Measurements from ENCODE around the gene ACADL. TPM values are rescaled to one million over a fixed set of nuclear protein-coding genes. Genes with fewer than 3 reads are reported as not detected.

ACADL gene
- polyA plus RNA-seq, 1 donor from 2014 or later, result not detected

DNA sequence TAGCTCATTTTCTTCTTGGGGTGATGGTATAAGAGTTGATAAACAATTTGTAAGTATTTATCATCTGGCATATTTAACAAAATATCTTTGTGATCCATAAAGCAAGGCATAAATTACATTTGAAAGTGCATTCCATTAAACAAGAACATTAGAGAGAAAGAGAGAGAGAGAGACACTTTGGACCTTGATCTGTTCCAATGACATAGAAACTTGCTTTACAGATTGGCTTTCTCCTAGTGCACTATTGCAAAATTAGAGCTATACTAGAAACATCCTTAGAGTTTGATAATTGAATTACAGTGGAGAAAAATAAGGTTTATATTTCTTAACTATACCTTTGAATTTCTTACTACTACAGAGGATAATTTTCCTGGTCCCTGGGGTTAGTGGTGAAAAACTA lies 5.7 kb upstream of the ACADL start:
- H4K20me1 ChIP-seq (ENCODE audit: insufficient read depth), result no peaks in the 10 kb centered on the region
- H3F3A ChIP-seq (ENCODE audit: insufficient read depth, low read length, poor library complexity, severe bottlenecking), result no peaks in the 10 kb centered on the region
- no peaks in the 10 kb centered on the region for H3K79me2 ChIP-seq (replicated peaks; ENCODE audit: insufficient read depth, low read length)
- TF ChIP-seq, protein P1, sequence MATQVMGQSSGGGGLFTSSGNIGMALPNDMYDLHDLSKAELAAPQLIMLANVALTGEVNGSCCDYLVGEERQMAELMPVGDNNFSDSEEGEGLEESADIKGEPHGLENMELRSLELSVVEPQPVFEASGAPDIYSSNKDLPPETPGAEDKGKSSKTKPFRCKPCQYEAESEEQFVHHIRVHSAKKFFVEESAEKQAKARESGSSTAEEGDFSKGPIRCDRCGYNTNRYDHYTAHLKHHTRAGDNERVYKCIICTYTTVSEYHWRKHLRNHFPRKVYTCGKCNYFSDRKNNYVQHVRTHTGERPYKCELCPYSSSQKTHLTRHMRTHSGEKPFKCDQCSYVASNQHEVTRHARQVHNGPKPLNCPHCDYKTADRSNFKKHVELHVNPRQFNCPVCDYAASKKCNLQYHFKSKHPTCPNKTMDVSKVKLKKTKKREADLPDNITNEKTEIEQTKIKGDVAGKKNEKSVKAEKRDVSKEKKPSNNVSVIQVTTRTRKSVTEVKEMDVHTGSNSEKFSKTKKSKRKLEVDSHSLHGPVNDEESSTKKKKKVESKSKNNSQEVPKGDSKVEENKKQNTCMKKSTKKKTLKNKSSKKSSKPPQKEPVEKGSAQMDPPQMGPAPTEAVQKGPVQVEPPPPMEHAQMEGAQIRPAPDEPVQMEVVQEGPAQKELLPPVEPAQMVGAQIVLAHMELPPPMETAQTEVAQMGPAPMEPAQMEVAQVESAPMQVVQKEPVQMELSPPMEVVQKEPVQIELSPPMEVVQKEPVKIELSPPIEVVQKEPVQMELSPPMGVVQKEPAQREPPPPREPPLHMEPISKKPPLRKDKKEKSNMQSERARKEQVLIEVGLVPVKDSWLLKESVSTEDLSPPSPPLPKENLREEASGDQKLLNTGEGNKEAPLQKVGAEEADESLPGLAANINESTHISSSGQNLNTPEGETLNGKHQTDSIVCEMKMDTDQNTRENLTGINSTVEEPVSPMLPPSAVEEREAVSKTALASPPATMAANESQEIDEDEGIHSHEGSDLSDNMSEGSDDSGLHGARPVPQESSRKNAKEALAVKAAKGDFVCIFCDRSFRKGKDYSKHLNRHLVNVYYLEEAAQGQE (IDR thresholded peaks at IDR 0.05; ENCODE audit: borderline replicate concordance), result no peak
- TF ChIP-seq RAD21 (conservative IDR thresholded peaks at IDR 0.05) (no peak), EP300 (conservative IDR thresholded peaks at IDR 0.05; ENCODE audit: poor library complexity, severe bottlenecking) (no peak), POLR2AphosphoS5 (IDR thresholded peaks at IDR 0.05) (no peak), SMC3 (conservative IDR thresholded peaks at IDR 0.05; ENCODE audit: poor library complexity) (no peak), MXI1 (conservative IDR thresholded peaks at IDR 0.05; ENCODE audit: poor library complexity, severe bottlenecking) (no peak), TAF1 (IDR thresholded peaks at IDR 0.05; ENCODE audit: low read depth) (no peak), EZH2 (IDR thresholded peaks at IDR 0.05; ENCODE audit: borderline replicate concordance, insufficient read depth, low read length, poor library complexity, severe bottlenecking) (no peak)
- TF ChIP-seq, protein P2, sequence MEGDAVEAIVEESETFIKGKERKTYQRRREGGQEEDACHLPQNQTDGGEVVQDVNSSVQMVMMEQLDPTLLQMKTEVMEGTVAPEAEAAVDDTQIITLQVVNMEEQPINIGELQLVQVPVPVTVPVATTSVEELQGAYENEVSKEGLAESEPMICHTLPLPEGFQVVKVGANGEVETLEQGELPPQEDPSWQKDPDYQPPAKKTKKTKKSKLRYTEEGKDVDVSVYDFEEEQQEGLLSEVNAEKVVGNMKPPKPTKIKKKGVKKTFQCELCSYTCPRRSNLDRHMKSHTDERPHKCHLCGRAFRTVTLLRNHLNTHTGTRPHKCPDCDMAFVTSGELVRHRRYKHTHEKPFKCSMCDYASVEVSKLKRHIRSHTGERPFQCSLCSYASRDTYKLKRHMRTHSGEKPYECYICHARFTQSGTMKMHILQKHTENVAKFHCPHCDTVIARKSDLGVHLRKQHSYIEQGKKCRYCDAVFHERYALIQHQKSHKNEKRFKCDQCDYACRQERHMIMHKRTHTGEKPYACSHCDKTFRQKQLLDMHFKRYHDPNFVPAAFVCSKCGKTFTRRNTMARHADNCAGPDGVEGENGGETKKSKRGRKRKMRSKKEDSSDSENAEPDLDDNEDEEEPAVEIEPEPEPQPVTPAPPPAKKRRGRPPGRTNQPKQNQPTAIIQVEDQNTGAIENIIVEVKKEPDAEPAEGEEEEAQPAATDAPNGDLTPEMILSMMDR (IDR thresholded peaks at IDR 0.05; ENCODE audit: poor library complexity, severe bottlenecking), result no peak
- H2AFZ ChIP-seq (ENCODE audit: low read depth, low read length), result no peak overlapping the region
- H3K9me2 ChIP-seq (ENCODE audit: insufficient read depth, low read length), result no peaks in the 10 kb centered on the region
- no peak overlapping the region for H3K9ac ChIP-seq (ENCODE audit: low read length)
- no peak overlapping the region for H3K4me2 ChIP-seq (ENCODE audit: low read length)
- no peaks in the 10 kb centered on the region for H3K36me3 ChIP-seq (ENCODE audit: insufficient read depth, low read length)
- peaks cover 8% of the 10 kb centered on the region for H3K27me3 ChIP-seq (ENCODE audit: insufficient read depth, low read depth, low read length)
- H3K27ac ChIP-seq (ENCODE audit: low read length), result no peak overlapping the region
- H3K4me3 ChIP-seq (ENCODE audit: low read length), result no peak overlapping the region
- H3K9me3 ChIP-seq (ENCODE audit: low read length), result no peaks in the 10 kb centered on the region

DNA sequence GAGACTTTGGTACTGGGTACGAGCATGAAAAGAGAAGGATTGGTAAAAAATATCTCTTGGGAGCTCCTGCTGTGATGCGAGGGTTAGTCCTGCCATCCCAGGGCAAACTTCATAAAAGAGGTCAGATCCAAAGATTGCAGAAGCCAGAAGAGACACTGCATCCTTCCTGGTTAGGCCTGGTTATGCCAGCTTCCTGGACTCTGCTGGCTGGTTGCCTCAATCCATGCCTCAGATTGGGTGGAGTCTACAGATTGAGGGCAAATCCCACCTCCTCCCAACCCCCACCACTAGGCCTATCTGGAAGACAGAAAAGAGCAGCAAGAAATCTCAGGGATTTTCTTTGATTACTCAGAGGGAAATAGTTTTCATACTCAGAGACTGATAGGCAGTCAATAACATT lies 5.3 kb upstream of the ACADL start:
- no peak overlapping the region for H2AFZ ChIP-seq (ENCODE audit: low read depth, low read length)

More for the DNA sequence above, 5.3 kb upstream of the ACADL start:
- Histone ChIP-seq H3F3A (ENCODE audit: insufficient read depth, low read length, poor library complexity, severe bottlenecking) (no peaks in the 10 kb centered on the region), H3K79me2 (replicated peaks; ENCODE audit: insufficient read depth, low read length) (no peaks in the 10 kb centered on the region), H3K4me2 (ENCODE audit: low read length) (no peak overlapping the region), H3K4me3 (ENCODE audit: low read length) (no peak overlapping the region), H3K9me2 (ENCODE audit: insufficient read depth, low read length) (no peaks in the 10 kb centered on the region), H4K20me1 (ENCODE audit: insufficient read depth) (no peaks in the 10 kb centered on the region), H3K36me3 (ENCODE audit: insufficient read depth, low read length) (no peaks in the 10 kb centered on the region), H3K27me3 (ENCODE audit: insufficient read depth, low read depth, low read length) (peaks cover 13% of the 10 kb centered on the region), H3K9me3 (ENCODE audit: low read length) (no peaks in the 10 kb centered on the region), H3K27ac (ENCODE audit: low read length) (no peak overlapping the region), H3K9ac (ENCODE audit: low read length) (no peak overlapping the region)
- TF ChIP-seq EP300 (conservative IDR thresholded peaks at IDR 0.05; ENCODE audit: poor library complexity, severe bottlenecking), result no peak
- TF ChIP-seq POLR2AphosphoS5 (IDR thresholded peaks at IDR 0.05), result no peak
- no peak for TF ChIP-seq EZH2 (IDR thresholded peaks at IDR 0.05; ENCODE audit: borderline replicate concordance, insufficient read depth, low read length, poor library complexity, severe bottlenecking)
- no peak for TF ChIP-seq SMC3 (conservative IDR thresholded peaks at IDR 0.05; ENCODE audit: poor library complexity)
- TF ChIP-seq, protein P2 (IDR thresholded peaks at IDR 0.05; ENCODE audit: poor library complexity, severe bottlenecking), result no peak
- TF ChIP-seq TAF1 (IDR thresholded peaks at IDR 0.05; ENCODE audit: low read depth), result no peak
- no peak for TF ChIP-seq RAD21 (conservative IDR thresholded peaks at IDR 0.05)
